Brain pericyte (primary cell): ENCODE measurements around the gene DPT.

Experiments
- DNase-seq: peaks from one replicate; pipeline ENCODE4 v3.0.0-alpha.2; 2012; ENCODE audit warnings: low read depth, low spot score

DPT gene

GRCh38 chr1:168664069-168664834 is 64.8 kb downstream of the DPT start:
- no peak for DNase-seq

DNA sequence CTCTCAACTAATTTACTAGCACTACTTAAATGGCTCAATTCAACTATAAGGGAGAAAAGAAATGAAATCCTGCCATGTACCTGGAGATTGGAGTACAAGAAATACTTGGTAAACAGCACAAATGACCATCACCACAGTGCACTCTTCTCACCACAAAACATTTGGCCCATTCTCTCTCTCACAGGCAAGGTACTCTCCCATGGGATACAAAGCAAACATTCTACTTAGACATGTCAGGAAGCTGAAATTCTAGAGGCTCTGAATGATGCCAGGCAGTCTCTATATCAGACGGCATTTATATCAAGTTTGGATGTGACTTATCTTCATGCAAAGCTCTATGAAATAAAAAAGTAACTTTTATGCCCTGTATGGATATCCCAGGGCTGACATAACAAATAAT is 72.5 kb downstream of the DPT start:
- no peak for DNase-seq

DNA sequence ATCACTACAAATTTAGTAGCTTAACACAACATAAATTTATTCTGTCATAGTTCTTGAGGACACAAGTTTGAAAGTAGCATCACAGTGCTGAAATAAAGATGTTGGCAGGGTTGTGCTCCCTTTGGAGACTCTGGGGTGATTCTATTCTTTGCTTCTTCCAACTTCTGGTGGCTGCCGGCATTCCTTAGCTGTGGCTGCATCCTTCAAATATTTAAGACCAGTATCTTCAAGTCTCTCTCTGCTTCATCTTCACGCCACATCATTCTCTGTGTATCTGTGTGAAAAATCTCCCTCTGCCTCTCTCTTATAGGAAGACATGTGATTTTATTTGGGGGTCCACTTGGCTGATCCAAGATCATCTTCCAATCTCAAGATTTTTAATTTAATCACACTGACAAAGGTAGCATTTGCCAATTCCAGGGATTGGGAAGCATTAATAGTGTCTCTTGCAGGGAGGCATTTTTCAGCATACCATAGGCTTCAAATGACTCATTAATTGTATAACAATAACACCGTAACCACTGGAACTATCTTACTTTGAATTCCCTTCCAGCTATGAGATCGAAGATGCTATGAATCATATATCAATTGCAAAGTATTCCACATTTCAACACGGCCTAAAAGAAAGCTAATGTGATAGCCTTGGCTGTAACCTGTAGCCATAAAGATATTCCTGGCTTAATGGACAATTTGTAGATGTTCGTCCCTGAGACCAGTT is 74.6 kb downstream of the DPT start:
- no peak for DNase-seq

GRCh38 chr1:168653567-168653966 is 75.4 kb downstream of the DPT start:
- DNase-seq = no peak

DNA sequence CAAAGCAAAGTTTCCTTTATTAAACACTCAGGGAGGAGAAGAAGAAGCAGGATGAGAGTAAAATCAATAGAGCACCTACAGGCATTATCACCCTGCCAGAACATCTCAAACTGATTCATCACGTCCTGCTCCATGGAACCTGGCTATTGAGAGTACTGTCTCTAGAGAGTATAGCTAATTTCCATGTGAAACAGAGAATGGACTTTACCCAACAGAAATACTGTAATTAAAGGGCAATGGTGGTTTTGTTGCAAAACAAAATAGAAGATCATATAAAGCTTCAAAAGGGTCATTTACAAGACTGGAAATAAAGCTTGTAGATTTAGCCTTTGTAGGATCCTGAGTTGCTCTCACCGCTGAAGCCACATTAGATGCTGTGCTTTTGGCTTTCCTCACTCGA is 83.3 kb downstream of the DPT start:
- no peak for DNase-seq
